ENCODE data around the gene CBX7.

The CBX7 gene

GRCh38 chr22:39088685-39089032 lies 63.8 kb downstream of the CBX7 start:
- Histone ChIP-seq H4K8ac (ENCODE audit: low read length) (no peak overlapping the region), H3K23ac (ENCODE audit: low read length in 2 of 2) (no peak overlapping the region), H3K9me3 (ENCODE audit: control insufficient read depth, low read length) (no peaks in the 10 kb centered on the region), H3K36me3 (ENCODE audit: control insufficient read depth in 1 of 2, insufficient read depth in 2 of 2, low read depth in 1 of 2, low read length in 2 of 2) (no peaks in the 10 kb centered on the region), H3K4me3 (ENCODE audit: insufficient read depth in 1 of 2, low read depth in 1 of 2, low read length in 2 of 2) (no peak overlapping the region), H3K18ac (ENCODE audit: low read depth in 1 of 2, low read length in 2 of 2) (no peak overlapping the region), H3K4me2 (ENCODE audit: low read length, poor library complexity, severe bottlenecking) (no peak overlapping the region), H3K14ac (ENCODE audit: low read length in 2 of 2) (no peak overlapping the region), H3K9ac (ENCODE audit: low read length) (no peak overlapping the region), H2BK5ac (ENCODE audit: low read depth, low read length, poor library complexity, severe bottlenecking) (no peak overlapping the region), H2AK5ac (ENCODE audit: low read length, severe bottlenecking) (no peak overlapping the region), H3K79me1 (replicated peaks; ENCODE audit: low read length, poor library complexity, severe bottlenecking) (no peaks in the 10 kb centered on the region), H2BK15ac (ENCODE audit: low read depth, poor library complexity, severe bottlenecking) (peak overlapping the region; percentile 54), H4K91ac (ENCODE audit: low read length) (no peak overlapping the region), H3K27me3 (ENCODE audit: control insufficient read depth in 1 of 2, insufficient read depth in 1 of 2, low read length in 2 of 2) (peaks cover 19 to 53% of the 10 kb centered on the region in 2 experiments), H3K27ac (ENCODE audit: low read length, poor library complexity, severe bottlenecking) (no peak overlapping the region), H2BK120ac (ENCODE audit: low read depth, low read length) (no peak overlapping the region), H3K4ac (ENCODE audit: low read depth in 1 of 2, low read length in 2 of 2) (no peak overlapping the region), H2AFZ (ENCODE audit: low read depth, low read length) (no peak overlapping the region), H2BK12ac (ENCODE audit: low read length in 2 of 2) (no peak overlapping the region), H3K4me1 (ENCODE audit: control insufficient read depth, insufficient read depth, low read depth, low read length) (no peaks in the 10 kb centered on the region)
- 83% methylated on average over 5 of the region's 5 CpGs for WGBS
- no peak for DNase-seq

GRCh38 chr22:39087881-39088684 lies 64.4 kb downstream of the CBX7 start:
- H3K4me3 ChIP-seq (ENCODE audit: insufficient read depth in 1 of 2, low read depth in 1 of 2, low read length in 2 of 2) = no peak overlapping the region
- H2BK5ac ChIP-seq (ENCODE audit: low read depth, low read length, poor library complexity, severe bottlenecking) = no peak overlapping the region
- peaks cover 19 to 52% of the 10 kb centered on the region in 2 experiments for H3K27me3 ChIP-seq (ENCODE audit: control insufficient read depth in 1 of 2, insufficient read depth in 1 of 2, low read length in 2 of 2)
- H3K14ac ChIP-seq (ENCODE audit: low read length in 2 of 2) = peak overlapping the region in 1 of 2 experiments; percentile 67
- no peak overlapping the region for H3K23ac ChIP-seq (ENCODE audit: low read length in 2 of 2)
- no peak overlapping the region for H2AK5ac ChIP-seq (ENCODE audit: low read length, severe bottlenecking)
- no peak overlapping the region for H3K27ac ChIP-seq (ENCODE audit: low read length, poor library complexity, severe bottlenecking)
- no peaks in the 10 kb centered on the region for H3K36me3 ChIP-seq (ENCODE audit: control insufficient read depth in 1 of 2, insufficient read depth in 2 of 2, low read depth in 1 of 2, low read length in 2 of 2)
- H3K4me2 ChIP-seq (ENCODE audit: low read length, poor library complexity, severe bottlenecking) = no peak overlapping the region
- H3K4me1 ChIP-seq (ENCODE audit: control insufficient read depth, insufficient read depth, low read depth, low read length) = no peaks in the 10 kb centered on the region
- H4K91ac ChIP-seq (ENCODE audit: low read length) = no peak overlapping the region
- DNase-seq = peak; percentile 6
- H3K18ac ChIP-seq (ENCODE audit: low read depth in 1 of 2, low read length in 2 of 2) = peak overlapping the region in 1 of 2 experiments; percentile 37
- H4K8ac ChIP-seq (ENCODE audit: low read length) = peak overlapping the region; percentile 40
- H2AFZ ChIP-seq (ENCODE audit: low read depth, low read length) = no peak overlapping the region
- WGBS = 63% methylated on average over 18 of the region's 18 CpGs
- no peak overlapping the region for H2BK12ac ChIP-seq (ENCODE audit: low read length in 2 of 2)
- no peak overlapping the region for H3K4ac ChIP-seq (ENCODE audit: low read depth in 1 of 2, low read length in 2 of 2)
- no peaks in the 10 kb centered on the region for H3K9me3 ChIP-seq (ENCODE audit: control insufficient read depth, low read length)
- H3K9ac ChIP-seq (ENCODE audit: low read length) = no peak overlapping the region
- no peak overlapping the region for H2BK15ac ChIP-seq (ENCODE audit: low read depth, poor library complexity, severe bottlenecking)
- no peaks in the 10 kb centered on the region for H3K79me1 ChIP-seq (replicated peaks; ENCODE audit: low read length, poor library complexity, severe bottlenecking)
- no peak overlapping the region for H2BK120ac ChIP-seq (ENCODE audit: low read depth, low read length)

- H4K8ac ChIP-seq (ENCODE audit: low read length) = no peak overlapping the region
- no peaks in the 10 kb centered on the region for H3K9me3 ChIP-seq (ENCODE audit: control insufficient read depth, low read length)
- H3K9ac ChIP-seq (ENCODE audit: low read length) = no peak overlapping the region
- H3K18ac ChIP-seq (ENCODE audit: low read depth in 1 of 2, low read length in 2 of 2) = no peak overlapping the region
- 92% methylated on average over 6 of the region's 6 CpGs for WGBS
- H2AFZ ChIP-seq (ENCODE audit: low read depth, low read length) = no peak overlapping the region
- H2BK12ac ChIP-seq (ENCODE audit: low read length in 2 of 2) = no peak overlapping the region
- no peak overlapping the region for H3K4me2 ChIP-seq (ENCODE audit: low read length, poor library complexity, severe bottlenecking)
- no peak overlapping the region for H2BK5ac ChIP-seq (ENCODE audit: low read depth, low read length, poor library complexity, severe bottlenecking)
- no peak overlapping the region for H3K27ac ChIP-seq (ENCODE audit: low read length, poor library complexity, severe bottlenecking)
- no peak overlapping the region for H4K91ac ChIP-seq (ENCODE audit: low read length)
- no peak overlapping the region for H3K14ac ChIP-seq (ENCODE audit: low read length in 2 of 2)
- no peak overlapping the region for H2BK15ac ChIP-seq (ENCODE audit: low read depth, poor library complexity, severe bottlenecking)
- H3K4me1 ChIP-seq (ENCODE audit: control insufficient read depth, insufficient read depth, low read depth, low read length) = no peaks in the 10 kb centered on the region
- peaks cover 19 to 42% of the 10 kb centered on the region in 2 experiments for H3K27me3 ChIP-seq (ENCODE audit: control insufficient read depth in 1 of 2, insufficient read depth in 1 of 2, low read length in 2 of 2)
- no peaks in the 10 kb centered on the region for H3K36me3 ChIP-seq (ENCODE audit: control insufficient read depth in 1 of 2, insufficient read depth in 2 of 2, low read depth in 1 of 2, low read length in 2 of 2)
- H3K4me3 ChIP-seq (ENCODE audit: insufficient read depth in 1 of 2, low read depth in 1 of 2, low read length in 2 of 2) = no peak overlapping the region
- H3K23ac ChIP-seq (ENCODE audit: low read length in 2 of 2) = no peak overlapping the region
- DNase-seq = no peak
- no peaks in the 10 kb centered on the region for H3K79me1 ChIP-seq (replicated peaks; ENCODE audit: low read length, poor library complexity, severe bottlenecking)
- H2AK5ac ChIP-seq (ENCODE audit: low read length, severe bottlenecking) = no peak overlapping the region
- H3K4ac ChIP-seq (ENCODE audit: low read depth in 1 of 2, low read length in 2 of 2) = no peak overlapping the region
- H2BK120ac ChIP-seq (ENCODE audit: low read depth, low read length) = no peak overlapping the region
These were observed 65.4 kb downstream of the CBX7 start for GRCh38 chr22:39087098-39087497.

GRCh38 chr22:39084666-39085065 lies 67.8 kb downstream of the CBX7 start:
- Histone ChIP-seq H4K8ac (ENCODE audit: low read length) (no peak overlapping the region), H2BK5ac (ENCODE audit: low read depth, low read length, poor library complexity, severe bottlenecking) (no peak overlapping the region), H3K23ac (ENCODE audit: low read length in 2 of 2) (no peak overlapping the region), H3K4me1 (ENCODE audit: control insufficient read depth, insufficient read depth, low read depth, low read length) (peaks cover 2% of the 10 kb centered on the region), H3K14ac (ENCODE audit: low read length in 2 of 2) (no peak overlapping the region), H2AFZ (ENCODE audit: low read depth, low read length) (no peak overlapping the region), H2BK15ac (ENCODE audit: low read depth, poor library complexity, severe bottlenecking) (no peak overlapping the region), H3K9me3 (ENCODE audit: control insufficient read depth, low read length) (no peaks in the 10 kb centered on the region), H3K9ac (ENCODE audit: low read length) (no peak overlapping the region), H3K4me3 (ENCODE audit: insufficient read depth in 1 of 2, low read depth in 1 of 2, low read length in 2 of 2) (no peak overlapping the region), H3K27ac (ENCODE audit: low read length, poor library complexity, severe bottlenecking) (no peak overlapping the region), H2BK12ac (ENCODE audit: low read length in 2 of 2) (no peak overlapping the region), H3K27me3 (ENCODE audit: control insufficient read depth in 1 of 2, insufficient read depth in 1 of 2, low read length in 2 of 2) (peaks cover 5 to 17% of the 10 kb centered on the region in 2 experiments), H2AK5ac (ENCODE audit: low read length, severe bottlenecking) (no peak overlapping the region), H3K4me2 (ENCODE audit: low read length, poor library complexity, severe bottlenecking) (no peak overlapping the region), H3K79me1 (replicated peaks; ENCODE audit: low read length, poor library complexity, severe bottlenecking) (no peaks in the 10 kb centered on the region), H3K36me3 (ENCODE audit: control insufficient read depth in 1 of 2, insufficient read depth in 2 of 2, low read depth in 1 of 2, low read length in 2 of 2) (no peaks in the 10 kb centered on the region), H2BK120ac (ENCODE audit: low read depth, low read length) (no peak overlapping the region), H4K91ac (ENCODE audit: low read length) (no peak overlapping the region), H3K4ac (ENCODE audit: low read depth in 1 of 2, low read length in 2 of 2) (no peak overlapping the region), H3K18ac (ENCODE audit: low read depth in 1 of 2, low read length in 2 of 2) (no peak overlapping the region)
- DNase-seq = no peak
- 91% methylated on average over 8 of the region's 8 CpGs for WGBS
